Suprapubic skin (tissue), 4 donors: ENCODE results near the gene SEMA5B. TPM values are rescaled to one million over a fixed set of nuclear protein-coding genes. Genes with fewer than 3 reads are reported as not detected.

Source experiments
- DNase-seq, 2 donors: peaks; one replicate each; pipeline ENCODE4 v3.0.0-alpha.2; 2019; ENCODE audit warnings: low spot score in 2 of 2
- H3K27ac ChIP-seq: fragments of 200-600 bp; sonication (generic); one replicate; pipeline ENCODE4 v1.5.1; 2019
- H3K27me3 ChIP-seq: fragments of 200-600 bp; sonication (generic); one replicate; pipeline ENCODE4 v1.5.1; 2019
- H3K36me3 ChIP-seq: fragments of 200-600 bp; sonication (generic); one replicate; pipeline ENCODE4 v1.5.1; 2019
- H3K4me1 ChIP-seq: fragments of 200-600 bp; sonication (generic); one replicate; pipeline ENCODE4 v1.5.1; 2019
- H3K4me3 ChIP-seq: fragments of 200-600 bp; sonication (generic); one replicate; pipeline ENCODE4 v1.5.1; 2019; ENCODE audit warnings: mild to moderate bottlenecking
- H3K9me3 ChIP-seq: fragments of 200-600 bp; sonication (generic); one replicate; pipeline ENCODE4 v1.5.1; 2019
- EP300 ChIP-seq: sonication (generic); formaldehyde crosslinking; IDR thresholded peaks from one replicate; pipeline ENCODE4 v1.6.1; 2017; ENCODE audit warnings: antibody characterized with exemption
- POLR2A ChIP-seq, 2 donors: fragments of 450-650 bp; IDR thresholded peaks; one replicate each; pipeline ENCODE4 v1.6.1; 2017; ENCODE audit warnings: antibody characterized with exemption in 2 of 2, mild to moderate bottlenecking in 2 of 2, moderate library complexity in 2 of 2
- POLR2AphosphoS5 ChIP-seq, 3 donors: sonication (generic); formaldehyde crosslinking; IDR thresholded peaks; one replicate each; pipeline ENCODE4 v1.6.1; 2017; ENCODE audit warnings: antibody characterized with exemption in 3 of 3
- WGBS: methylation state at CpG from one replicate; pipeline ENCODE4 v1.1.5; 2018; 5-methylcytosine and 5-hydroxymethylcytosine counted together
- total RNA-seq, 4 donors: library from RNA; depleted of rRNA; stranded (reverse); fragments of >200 nt; gene quantifications; one replicate each; pipeline ENCODE4 v1.1.0, GENCODE V29; 2016
- TF ChIP-seq, protein P1 (sequence below), 2 donors: fragments of 200-600 bp in 1 of 2; fragments of 450-650 bp in 1 of 2; sonication (generic) in 1 of 2; IDR thresholded peaks; one replicate each; pipeline ENCODE4 v1.5.1; 2016 to 2019; ENCODE audit warnings: antibody characterized with exemption in 2 of 2, mild to moderate bottlenecking in 1 of 2, moderate library complexity in 1 of 2

The SEMA5B gene
- total RNA-seq, 4 donors from 2014 or later, result 1.4 to 2.0 (median 1.8) TPM; not detected in 1

DNA sequence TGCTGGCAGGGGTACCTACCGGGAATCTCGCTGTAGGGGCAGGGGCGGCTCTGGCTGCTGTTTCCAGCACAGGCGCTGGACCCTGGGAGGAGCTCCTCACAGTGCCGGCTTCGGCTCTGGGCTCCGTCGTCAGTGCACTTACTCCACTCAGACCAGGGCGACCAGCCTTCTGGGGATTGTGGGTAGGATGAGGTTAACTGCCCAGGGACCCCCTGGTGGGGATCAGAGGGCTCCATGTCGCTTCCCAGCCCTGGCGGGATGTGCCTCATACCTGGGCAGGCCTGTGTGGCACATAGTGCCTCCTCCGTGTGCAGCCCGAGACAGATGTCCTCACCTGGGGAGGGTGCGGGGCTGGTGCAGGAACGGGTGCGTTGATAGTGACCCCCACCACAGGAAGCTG, 115.7 kb downstream of the SEMA5B start:
- H3K9me3 ChIP-seq, result no peaks in the 10 kb centered on the region
- H3K27ac ChIP-seq, result no peak overlapping the region
- TF ChIP-seq POLR2AphosphoS5 (IDR thresholded peaks at IDR 0.05), result no peak
- no peak for TF ChIP-seq POLR2A (IDR thresholded peaks at IDR 0.05)
- TF ChIP-seq EP300, result no peak
- TF ChIP-seq, protein P1, sequence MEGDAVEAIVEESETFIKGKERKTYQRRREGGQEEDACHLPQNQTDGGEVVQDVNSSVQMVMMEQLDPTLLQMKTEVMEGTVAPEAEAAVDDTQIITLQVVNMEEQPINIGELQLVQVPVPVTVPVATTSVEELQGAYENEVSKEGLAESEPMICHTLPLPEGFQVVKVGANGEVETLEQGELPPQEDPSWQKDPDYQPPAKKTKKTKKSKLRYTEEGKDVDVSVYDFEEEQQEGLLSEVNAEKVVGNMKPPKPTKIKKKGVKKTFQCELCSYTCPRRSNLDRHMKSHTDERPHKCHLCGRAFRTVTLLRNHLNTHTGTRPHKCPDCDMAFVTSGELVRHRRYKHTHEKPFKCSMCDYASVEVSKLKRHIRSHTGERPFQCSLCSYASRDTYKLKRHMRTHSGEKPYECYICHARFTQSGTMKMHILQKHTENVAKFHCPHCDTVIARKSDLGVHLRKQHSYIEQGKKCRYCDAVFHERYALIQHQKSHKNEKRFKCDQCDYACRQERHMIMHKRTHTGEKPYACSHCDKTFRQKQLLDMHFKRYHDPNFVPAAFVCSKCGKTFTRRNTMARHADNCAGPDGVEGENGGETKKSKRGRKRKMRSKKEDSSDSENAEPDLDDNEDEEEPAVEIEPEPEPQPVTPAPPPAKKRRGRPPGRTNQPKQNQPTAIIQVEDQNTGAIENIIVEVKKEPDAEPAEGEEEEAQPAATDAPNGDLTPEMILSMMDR (IDR thresholded peaks at IDR 0.05), result no peak
- no peak overlapping the region for H3K4me3 ChIP-seq
- peaks cover 3% of the 10 kb centered on the region for H3K4me1 ChIP-seq
- no peaks in the 10 kb centered on the region for H3K36me3 ChIP-seq
- no peak for DNase-seq
- WGBS, result 95% methylated on average over 10 of the region's 16 CpGs
- H3K27me3 ChIP-seq, result peaks cover 42% of the 10 kb centered on the region

DNA sequence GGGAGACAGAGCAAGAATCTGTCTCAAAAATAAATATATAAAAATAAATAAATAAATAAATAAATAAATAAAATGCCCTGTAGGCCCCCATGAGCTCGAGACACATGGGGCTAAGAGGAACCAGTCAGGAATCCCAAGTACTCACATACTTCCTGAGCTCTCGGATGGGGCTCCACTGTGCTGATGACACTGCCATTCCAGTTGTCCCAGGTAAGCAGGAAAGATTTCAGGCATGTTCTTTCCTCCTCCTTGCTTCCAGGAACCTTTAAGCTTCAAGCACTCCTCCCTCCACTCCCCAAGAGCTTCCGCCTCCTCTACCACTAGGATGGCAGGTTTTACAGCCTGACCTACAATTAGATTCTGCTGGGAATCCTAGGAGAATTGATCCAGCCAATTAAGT, 119.3 kb downstream of the SEMA5B start:
- Histone ChIP-seq H3K27ac (no peak overlapping the region), H3K4me1 (peaks cover 3% of the 10 kb centered on the region), H3K36me3 (no peaks in the 10 kb centered on the region), H3K9me3 (no peaks in the 10 kb centered on the region), H3K4me3 (no peak overlapping the region), H3K27me3 (peaks cover 24% of the 10 kb centered on the region)
- WGBS, result 73% methylated on average over 3 of the region's 3 CpGs
- DNase-seq, result no peak
- TF ChIP-seq EP300 (no peak), POLR2A (IDR thresholded peaks at IDR 0.05) (no peak), POLR2AphosphoS5 (IDR thresholded peaks at IDR 0.05) (no peak)
- TF ChIP-seq, protein P1 (IDR thresholded peaks at IDR 0.05), result no peak

DNA sequence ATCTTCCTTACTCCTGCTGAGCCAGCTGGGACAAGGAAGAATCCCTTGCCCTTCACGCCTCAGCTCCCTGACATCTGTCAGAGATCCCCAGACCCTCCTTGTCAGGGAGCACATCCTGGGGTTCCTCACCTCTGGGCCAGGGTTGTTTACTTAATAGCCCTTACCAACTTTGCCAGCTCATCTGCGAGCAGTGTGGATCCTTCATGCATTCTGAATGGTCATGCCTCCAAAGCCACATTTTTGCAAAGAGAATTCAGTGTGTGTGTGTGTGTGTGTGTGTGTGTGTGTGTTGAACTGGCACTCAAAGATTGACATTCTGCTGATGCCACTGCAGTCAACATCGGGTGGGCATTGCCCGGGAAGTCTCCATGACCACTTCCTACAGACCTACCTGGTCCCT, 120.1 kb downstream of the SEMA5B start:
- Histone ChIP-seq H3K4me3 (no peak overlapping the region), H3K9me3 (no peaks in the 10 kb centered on the region), H3K27me3 (peaks cover 16% of the 10 kb centered on the region), H3K4me1 (no peaks in the 10 kb centered on the region), H3K36me3 (no peaks in the 10 kb centered on the region), H3K27ac (no peak overlapping the region)
- TF ChIP-seq POLR2AphosphoS5 (IDR thresholded peaks at IDR 0.05) (no peak), EP300 (no peak), POLR2A (IDR thresholded peaks at IDR 0.05) (no peak)
- TF ChIP-seq, protein P1 (IDR thresholded peaks at IDR 0.05), result no peak
- 91% methylated on average over 3 of the region's 4 CpGs for WGBS
- DNase-seq, result no peak

DNA sequence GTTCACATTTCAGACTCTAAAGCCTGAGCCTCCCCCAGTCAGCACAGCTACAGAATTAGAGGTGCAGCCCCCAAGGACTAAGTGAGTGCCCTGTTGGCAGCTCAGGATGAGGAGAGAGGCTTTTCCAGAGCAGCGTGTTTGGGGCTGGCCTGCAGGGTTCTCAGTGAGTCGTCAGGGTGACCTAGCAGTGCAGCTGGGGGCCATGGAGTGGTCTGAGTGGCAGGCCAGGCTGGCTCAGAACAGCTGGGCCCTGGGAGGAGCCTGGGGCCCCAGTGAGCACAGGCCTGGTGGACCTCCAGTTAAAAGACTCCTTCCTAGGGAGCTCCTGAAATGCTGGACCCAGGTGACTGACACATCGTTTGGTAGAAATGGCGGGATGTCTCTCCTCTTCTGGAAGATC, 124.4 kb downstream of the SEMA5B start:
- H3K27ac ChIP-seq, result no peak overlapping the region
- 67% methylated on average over 4 of the region's 4 CpGs for WGBS
- no peak overlapping the region for H3K4me3 ChIP-seq
- no peaks in the 10 kb centered on the region for H3K9me3 ChIP-seq
- no peaks in the 10 kb centered on the region for H3K4me1 ChIP-seq
- DNase-seq, result no peak
- H3K36me3 ChIP-seq, result no peaks in the 10 kb centered on the region
- TF ChIP-seq, protein P1 (IDR thresholded peaks at IDR 0.05), result no peak
- TF ChIP-seq POLR2A (IDR thresholded peaks at IDR 0.05) (no peak), POLR2AphosphoS5 (IDR thresholded peaks at IDR 0.05) (no peak), EP300 (no peak)
- H3K27me3 ChIP-seq, result no peaks in the 10 kb centered on the region

DNA sequence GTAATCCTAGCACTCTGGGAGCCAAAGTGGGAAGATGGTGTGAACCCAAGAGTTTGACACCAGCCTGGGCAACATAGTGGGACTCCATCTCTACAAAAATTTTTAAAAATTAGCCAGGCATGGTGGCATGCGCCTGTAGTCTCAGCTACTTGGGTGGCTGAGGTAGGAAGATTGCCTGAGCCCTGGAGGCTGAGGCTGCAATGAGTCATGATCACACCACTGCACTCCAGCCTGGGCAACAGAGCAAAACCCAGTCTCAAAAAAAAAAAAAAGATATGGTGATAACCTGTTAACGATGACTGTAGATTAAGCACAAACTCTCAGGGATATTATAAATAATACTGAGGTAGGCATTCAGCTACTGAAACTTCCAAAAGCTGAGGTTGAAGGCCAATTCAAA, 125.2 kb downstream of the SEMA5B start:
- no peak for TF ChIP-seq POLR2A (IDR thresholded peaks at IDR 0.05)
- TF ChIP-seq EP300, result no peak
- no peak for TF ChIP-seq POLR2AphosphoS5 (IDR thresholded peaks at IDR 0.05)
- TF ChIP-seq, protein P1 (IDR thresholded peaks at IDR 0.05), result no peak
- H3K27ac ChIP-seq, result no peak overlapping the region
- no peaks in the 10 kb centered on the region for H3K36me3 ChIP-seq
- 69% methylated on average over 2 of the region's 2 CpGs for WGBS
- H3K4me1 ChIP-seq, result no peaks in the 10 kb centered on the region
- DNase-seq, result no peak
- no peaks in the 10 kb centered on the region for H3K27me3 ChIP-seq
- H3K4me3 ChIP-seq, result no peak overlapping the region
- no peaks in the 10 kb centered on the region for H3K9me3 ChIP-seq
